Measurements from ENCODE around the gene DOCK9.
"Not testable (repeated sequence)": the region's sequence is repeated elsewhere in the genome, so short reads cannot be mapped to it uniquely, and the experiment has no call there.

Gene DOCK9

DNA sequence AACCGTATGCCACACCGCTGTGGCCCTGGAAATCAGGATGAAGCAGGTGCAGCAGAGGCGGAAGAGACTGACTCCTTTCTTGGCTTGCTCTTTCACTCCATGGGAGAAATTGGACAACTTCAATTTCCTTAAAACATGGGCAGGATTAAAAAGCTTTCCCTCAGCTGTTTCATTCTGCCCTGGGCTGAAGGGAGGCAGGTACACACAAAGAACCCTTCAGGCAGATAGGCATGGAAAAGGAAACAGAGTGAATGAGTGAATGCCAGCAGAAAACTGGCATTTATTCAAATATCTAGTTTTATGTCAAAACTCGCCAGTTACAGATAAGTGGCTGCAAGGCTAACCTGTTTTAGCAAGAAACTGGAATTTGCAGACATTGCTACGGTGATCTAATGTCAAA, 154.4 kb downstream of the DOCK9 start:
- DNase-seq (ENCODE audit: low read depth in 2 of 2), result no peak

DNA sequence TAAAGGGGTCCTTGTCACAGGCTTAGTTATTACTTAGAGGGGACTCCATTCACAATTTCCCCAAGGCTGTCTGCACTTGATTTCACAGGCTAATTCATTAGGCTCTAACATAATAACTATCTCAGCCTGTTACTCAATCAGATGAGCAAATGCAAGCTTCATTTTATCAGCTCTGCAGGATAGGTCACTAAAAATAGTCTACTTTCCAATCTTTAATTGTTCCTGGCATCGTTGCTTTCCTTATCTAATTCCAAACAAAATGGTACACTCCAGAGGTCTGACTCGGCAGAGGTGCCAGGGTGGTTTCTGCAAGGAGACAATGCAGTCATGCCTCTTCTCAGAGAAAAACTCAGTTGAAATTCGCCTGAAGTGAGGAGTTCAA, 155.6 kb downstream of the DOCK9 start:
- DNase-seq (ENCODE audit: low read depth in 2 of 2), result no peak

DNA sequence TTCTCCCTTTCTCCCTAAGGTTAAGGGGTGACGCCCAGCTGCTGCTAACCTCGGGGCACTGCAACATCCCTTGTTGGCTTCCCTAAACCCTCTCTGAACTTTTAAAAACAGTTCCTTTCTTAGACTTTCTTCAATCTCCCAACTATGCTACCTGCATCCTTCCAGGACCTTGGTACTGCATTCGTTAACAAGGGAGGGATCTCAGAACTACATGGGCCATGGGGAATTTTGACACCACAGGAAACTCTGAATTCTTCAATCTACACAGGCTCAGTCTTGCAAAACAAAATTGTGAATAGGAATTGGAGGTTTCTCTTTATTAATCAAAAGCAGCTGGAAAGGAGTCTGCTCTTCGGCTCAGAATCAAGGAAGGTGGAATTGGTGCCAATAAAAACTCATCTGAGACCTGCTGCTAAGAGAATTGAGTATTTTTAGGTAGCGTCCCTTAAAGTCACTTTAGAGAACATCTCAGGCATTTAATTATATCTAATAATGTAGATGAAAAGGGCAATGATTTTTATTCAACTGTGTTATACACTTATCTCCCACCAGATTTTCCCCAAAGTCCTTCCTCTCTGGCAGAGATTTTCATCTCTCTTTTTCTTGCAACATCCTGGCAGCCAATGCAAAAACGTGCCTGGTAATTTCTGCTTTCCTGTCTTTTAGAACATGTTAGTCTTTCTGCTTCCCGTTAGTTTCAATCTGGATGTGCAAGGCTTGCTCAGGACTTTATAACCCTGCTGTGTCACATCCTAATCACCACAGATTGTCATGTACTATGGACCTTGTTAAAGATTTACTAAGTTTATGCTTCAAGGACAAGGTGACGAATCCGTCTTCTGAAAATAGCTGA, 156.3 kb downstream of the DOCK9 start:
- no peak for DNase-seq (ENCODE audit: low read depth in 2 of 2)

DNA sequence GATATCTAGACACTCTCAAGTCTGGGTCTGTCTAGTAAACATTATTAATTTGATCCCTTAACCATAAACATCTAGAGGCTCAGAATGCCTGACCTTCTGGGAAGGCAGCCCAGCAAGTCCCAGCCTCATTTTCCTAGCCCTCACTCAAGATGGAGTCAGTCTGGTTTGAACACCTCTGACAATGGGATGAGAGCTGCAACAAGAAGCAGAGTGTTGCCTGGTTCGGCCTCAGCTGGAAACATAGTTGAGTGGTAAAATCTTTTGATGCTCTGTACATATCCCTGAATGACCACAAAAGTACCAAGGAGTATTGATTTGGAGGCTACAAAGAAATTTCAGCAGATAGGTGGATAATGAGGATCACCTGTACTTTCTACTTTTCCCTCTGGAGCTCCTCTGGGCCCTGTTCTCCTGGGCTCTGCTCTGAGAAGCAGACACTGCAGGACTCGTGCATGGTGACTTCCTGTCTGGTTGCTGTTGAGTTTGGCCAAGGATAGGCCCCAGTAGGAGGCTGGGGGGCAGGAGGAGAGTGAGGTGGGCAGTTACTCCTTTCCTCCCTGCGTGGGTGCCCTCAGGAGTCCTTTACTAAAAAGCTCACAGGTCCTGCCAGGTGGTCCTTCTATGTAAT, 157.0 kb downstream of the DOCK9 start:
- no peak for DNase-seq (ENCODE audit: low read depth in 2 of 2)

DNA sequence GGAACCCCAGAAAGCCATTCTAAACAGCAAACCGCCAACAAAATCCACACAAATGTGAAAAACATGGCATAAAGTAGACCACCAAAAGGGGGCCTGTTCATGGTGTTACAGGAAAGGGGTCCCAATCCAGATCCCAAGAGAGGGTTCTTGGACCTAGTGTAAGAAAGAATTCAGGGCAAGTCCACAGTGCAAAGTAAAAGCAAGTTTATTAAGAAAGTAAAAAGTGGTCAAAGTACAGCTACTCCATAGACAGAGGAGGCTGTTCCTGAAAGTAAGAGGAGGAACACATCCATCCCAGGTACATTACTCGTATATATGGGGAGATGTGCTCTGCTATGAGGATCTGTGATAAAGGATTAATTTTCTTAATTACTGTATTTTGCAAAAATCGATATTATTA, 157.6 kb downstream of the DOCK9 start:
- no peak for DNase-seq (ENCODE audit: low read depth in 2 of 2)

DNA sequence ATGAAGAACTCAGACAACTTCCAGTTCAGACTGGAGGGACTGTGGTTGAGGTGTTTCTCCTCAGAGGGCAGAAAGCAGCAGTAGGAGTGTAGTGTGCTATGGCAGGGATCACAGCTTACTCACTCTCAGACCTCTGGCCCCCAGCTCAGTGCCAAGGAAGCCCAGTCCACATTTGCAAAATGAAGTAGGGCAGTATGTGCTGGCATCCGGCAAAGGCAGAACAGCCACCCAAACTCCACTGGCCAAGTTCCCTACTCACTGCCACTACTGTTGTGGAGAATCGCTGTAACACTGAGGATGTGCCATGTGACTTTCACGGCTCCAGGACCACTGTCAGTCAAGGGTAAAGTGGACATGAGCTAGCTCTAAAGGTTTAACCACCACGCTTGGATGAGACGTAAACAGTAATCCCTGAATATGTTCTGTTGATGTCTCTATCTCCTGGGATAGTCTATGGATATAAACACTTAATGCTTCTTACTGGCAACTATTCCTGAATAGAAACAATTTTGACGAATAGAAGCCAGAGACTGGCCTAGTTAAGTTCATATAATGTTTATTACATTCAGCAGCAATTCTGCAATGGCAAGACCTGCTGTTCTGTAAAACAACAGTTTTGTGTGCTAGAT, 158.4 kb downstream of the DOCK9 start:
- no peak for DNase-seq (ENCODE audit: low read depth in 2 of 2)

DNA sequence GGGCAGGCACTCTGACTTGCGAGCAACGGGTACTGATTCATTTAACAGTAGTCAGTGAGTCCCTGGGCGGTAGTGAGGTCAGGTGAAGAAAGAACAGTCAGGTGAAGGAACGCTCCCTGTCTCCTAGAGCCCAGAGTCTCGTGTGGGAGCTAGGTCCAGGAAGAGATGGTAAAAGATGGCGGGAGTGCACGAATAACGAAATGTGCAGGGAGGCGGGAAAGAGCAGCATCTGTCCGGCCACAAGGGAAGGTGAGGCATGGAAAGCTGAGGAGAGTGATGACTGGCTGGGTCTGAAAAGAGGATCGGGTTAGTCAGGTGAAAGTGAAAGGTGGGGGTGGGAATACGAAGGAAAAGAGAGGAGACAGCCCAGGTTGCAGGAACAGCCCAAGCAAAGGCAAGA, 161.5 kb downstream of the DOCK9 start:
- DNase-seq (ENCODE audit: low read depth in 2 of 2), result no peak

DNA sequence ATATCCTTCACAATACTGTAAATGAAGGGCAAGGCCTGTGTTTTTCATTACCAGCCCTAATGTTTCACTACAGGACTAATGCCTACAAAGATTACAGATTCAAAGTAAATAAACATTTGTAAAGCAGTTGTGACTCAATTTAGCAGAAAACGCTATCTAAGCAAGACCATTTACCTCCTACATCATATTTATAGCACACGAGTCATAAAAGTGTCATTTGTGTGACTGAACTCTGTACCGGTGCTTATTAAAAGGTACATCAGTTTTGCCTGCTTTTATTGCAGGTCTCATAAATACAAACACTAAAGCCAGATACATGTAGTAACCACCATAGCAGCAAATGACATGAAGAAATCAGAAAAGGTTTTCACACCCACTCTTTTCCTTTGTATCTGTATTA, 163.9 kb downstream of the DOCK9 start:
- no peak for DNase-seq (ENCODE audit: low read depth in 2 of 2)

DNA sequence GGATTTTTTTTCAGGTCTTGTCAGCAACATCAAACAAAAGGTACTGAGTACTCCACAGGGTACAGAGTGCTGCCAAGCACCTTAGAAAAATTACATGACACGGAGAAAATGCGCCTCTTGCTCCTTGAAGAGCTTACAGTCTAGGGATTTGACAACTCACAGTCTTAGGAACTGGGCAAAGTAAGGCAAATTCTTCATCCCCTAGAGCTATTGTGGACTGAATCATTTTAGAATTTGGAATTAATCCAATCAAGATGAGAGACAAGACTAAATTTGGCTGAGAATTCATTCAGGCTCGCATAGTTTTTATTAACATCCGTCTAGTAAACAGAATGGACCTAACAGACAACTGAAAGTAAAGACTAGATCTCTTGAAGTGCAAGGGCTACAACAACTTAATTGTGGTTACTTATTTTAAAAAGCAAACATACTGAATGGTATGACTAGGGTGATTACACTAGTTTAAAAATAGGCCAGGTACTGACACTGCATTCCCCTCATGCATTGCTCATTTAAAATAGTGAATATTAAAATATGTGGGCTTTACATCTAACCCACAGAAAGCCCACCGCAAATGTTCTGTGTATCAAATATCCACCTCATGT, 165.6 kb downstream of the DOCK9 start:
- not testable (repeated sequence) for DNase-seq (ENCODE audit: low read depth in 2 of 2)

DNA sequence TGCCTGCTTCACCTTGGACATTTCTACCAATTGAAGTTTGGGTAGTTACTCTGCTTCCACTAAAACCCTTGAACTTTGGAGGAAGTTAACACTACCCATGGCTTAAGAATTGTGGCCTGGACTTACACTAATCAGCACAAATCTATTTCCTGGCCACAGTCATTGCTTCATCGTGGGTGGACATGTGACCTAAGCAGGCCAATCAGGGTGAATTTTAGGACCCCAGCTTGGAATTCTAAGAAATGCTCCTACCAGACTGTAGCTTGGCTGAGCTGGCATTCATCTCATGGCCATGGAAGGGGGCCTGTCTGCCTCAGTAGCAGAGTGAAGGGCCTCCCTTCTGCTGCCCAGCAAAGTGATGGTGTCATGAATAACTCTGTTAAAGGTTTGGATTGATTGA, 167.1 kb downstream of the DOCK9 start:
- DNase-seq (ENCODE audit: low read depth in 2 of 2), result no peak

DNA sequence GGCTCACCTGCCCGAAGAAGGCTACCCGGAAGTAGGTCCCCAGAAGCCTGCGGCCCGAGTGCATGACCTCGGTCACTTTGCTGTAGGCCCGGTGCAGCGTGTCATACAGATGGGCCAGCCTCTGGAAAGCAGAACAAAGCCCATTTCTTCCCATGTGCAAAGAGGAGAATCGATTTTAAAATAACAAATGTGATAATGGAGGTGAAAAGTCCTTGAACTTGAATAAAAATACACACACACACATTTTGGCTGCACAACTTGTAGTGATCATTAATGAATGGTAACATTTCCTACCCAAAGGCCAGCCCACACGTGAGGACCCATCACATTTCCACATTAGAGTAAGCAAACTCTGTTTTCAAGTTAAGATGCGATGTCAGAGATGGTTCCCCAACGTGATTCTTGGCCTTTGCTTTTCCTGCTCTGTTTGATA, 168.5 kb downstream of the DOCK9 start:
- no peak for DNase-seq (ENCODE audit: low read depth in 2 of 2)

DNA sequence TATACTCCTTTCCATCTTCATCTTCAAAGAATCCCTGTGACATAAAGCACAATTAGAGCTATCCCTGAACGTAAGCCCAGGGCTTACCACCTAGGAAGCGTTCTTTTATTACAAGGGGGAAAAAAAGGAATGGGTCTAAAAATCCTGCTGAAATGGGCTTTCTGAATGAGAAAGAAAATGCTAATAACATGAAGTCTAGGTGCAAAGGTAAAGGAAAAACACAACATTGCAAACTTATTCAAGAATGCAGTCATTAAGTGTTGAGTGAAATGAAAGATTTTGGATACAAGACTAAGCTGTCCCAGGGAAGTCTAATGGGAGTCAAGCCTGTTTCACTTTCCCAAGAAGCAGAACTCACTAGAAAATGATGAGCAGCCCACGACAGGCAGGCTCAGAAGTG, 170.1 kb downstream of the DOCK9 start:
- DNase-seq (ENCODE audit: low read depth in 2 of 2), result no peak

DNA sequence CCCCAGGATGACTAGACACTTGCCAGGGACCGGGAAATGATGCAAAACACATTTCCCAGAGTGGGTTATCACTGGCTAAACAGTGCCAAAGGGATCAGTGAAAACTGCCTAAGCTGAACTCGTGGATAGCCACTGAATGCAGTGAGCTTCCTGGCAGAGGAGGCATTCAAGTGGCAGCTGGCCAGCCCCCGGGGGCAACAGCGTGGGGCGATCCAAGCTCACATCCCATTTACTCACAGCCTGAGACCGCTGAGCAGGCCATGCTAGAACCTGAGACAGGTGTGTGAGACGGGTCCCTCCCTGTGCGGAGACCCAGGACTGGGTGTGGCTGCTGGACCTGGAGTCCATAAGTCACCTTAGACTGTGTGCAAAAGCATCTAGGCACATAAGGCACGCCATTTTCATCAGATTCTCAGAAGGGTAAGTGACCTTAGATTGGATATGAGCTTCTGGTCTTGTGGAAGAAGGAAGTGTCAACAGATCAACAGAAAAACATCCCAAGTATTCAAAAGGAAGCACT, 173.5 kb downstream of the DOCK9 start:
- no peak for DNase-seq (ENCODE audit: low read depth in 2 of 2)

DNA sequence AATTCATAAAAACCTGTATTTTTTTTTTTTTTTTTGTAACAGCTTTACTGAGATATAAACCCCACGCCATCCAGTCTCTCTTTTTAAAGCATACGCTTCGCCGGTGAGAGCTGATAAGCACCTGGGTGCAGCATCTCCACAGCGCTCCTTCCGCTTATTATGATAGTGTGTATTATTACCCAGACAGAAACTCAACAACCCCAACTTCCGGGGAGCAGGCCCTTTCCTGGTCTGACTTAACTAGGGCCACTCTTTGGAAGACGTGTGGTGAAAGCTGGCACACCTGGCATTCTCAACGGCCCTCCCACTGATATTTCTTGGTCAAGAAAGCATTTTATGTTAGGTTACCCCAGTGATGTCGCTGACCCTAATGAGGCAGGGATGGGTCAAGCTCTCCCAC, 173.9 kb downstream of the DOCK9 start:
- DNase-seq (ENCODE audit: low read depth in 2 of 2), result no peak

DNA sequence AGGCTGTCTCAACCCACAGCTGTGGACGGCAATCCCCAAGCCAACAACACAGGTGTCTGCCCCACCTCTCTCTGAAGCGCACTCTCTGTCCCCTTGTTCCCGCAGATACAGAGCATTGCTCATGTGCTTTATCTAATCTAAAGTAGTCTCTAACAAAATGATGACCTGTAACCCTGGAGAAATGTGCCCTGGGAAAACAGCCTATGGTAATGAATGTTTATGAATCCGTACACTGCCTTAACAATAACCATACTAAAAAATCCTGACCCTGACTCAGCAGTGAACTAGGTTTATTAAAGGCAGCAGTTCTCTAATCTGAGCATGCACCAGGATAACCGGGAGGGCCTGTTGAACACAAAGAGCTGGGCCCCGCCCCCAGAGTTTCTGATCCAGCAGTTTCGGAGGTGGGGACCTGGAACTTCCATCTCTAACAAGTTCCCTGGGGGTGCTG, 174.7 kb downstream of the DOCK9 start:
- no peak for DNase-seq (ENCODE audit: low read depth in 2 of 2)

DNA sequence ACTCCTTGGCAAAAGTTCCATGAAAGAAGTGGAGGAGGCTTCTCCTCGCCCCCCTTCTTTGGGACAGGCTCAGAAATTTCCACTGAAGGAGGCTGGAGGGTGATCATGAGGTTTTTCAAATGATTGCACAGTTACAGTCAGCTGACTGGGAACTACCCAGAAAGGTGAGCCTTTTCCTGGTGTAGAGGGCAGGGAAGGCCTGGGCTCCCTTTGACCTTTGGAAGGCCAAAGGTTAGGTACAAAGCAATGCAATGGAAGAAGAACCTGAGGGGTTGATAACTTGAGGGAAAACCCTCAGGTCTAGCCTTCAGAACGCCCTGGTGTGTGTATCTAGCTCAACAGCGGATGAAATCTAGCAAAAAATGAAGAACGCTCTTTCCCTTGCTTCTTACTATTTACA, 175.3 kb downstream of the DOCK9 start:
- DNase-seq (ENCODE audit: low read depth in 2 of 2), result no peak

DNA sequence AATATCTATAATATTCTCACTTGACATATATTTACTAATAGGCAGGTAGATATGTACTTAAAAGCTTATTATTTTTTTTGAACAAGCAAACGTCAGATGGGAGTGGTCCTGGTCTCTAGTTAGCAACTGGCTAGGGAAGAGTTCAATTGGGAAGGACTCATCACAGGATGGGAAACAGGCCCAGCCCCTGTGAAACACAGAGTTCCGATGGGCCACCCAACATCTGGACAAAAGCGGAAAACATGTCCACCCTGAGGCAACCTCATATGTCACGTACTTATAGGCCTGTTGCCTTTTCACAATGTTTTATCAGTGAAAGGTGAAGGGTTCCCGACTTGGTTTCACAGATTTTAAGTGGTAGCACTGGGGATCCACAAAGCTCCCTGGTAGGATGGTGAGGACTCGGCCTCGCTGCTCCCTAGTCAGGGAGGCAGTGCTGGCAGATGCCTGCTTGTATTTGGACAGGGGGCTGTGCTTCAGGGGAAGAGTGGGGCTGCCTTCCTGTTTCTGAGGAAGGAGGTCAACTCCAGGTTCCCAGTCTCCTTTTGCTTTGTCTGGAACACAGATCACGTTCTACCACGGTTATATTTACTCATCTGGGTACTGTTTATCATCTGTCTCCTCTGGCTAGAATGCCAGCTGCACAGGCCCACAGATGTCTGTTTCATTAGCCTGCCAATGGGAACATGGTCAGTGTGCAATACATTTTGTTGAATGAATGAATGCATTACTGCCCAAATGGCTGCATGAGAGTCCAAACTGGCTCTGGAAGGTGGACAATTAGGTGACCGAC, 176.0 kb downstream of the DOCK9 start:
- DNase-seq (ENCODE audit: low read depth in 2 of 2), result no peak

DNA sequence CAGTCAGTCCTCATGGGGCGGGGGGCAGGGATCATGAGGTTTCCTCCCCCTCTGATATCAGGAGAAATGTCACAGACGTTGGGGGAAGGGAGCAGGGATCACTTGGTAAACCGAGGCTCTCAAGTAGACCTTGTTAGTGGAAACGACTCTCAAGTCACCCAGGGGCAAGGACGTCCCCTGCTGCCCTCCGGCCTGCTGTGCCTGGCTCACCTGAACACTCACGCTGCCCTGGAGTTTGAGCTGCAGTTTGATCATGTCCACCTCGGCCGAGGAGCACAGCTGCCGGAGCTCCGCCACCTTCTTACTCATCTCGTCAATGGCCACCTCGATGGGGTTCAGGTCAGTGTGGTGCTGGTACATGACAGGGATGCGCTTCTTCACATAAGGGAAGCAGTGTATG, 177.8 kb downstream of the DOCK9 start:
- DNase-seq (ENCODE audit: low read depth in 2 of 2), result no peak

DNA sequence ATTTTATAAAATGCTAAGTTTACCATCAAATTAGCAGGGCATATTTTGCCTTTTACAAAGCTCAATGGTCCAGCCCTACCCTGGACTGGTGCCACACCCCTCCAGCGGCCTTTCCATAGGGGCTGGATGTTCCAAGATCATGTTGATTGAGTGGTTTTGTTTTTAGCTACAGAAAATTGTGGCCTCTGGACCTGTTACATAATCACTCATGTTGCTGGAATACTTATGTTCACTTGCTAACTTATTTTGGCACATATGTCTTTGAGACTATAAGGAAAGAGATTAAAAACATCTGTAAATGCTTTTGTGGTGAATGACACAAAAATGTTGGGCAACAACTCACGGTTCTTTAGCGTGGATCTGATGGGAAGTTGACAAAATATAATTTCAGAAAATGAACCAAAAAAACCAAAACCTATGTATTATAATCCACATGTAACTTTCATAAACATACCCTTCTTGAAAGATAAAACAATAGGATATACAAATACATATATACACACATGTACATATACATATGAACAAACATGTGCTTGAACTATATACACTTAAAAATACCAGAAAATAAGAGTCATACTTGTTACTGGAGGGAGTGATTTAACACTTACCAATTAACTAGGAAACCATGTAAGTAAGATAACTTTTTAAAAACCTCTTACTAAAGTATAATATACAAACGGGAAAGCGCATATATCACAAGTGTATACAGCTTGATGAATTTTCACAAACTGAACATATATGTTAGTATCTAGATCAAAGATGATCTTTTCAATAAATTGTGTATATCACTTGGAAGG, 178.8 kb downstream of the DOCK9 start:
- DNase-seq (ENCODE audit: low read depth in 2 of 2), result no peak

DNA sequence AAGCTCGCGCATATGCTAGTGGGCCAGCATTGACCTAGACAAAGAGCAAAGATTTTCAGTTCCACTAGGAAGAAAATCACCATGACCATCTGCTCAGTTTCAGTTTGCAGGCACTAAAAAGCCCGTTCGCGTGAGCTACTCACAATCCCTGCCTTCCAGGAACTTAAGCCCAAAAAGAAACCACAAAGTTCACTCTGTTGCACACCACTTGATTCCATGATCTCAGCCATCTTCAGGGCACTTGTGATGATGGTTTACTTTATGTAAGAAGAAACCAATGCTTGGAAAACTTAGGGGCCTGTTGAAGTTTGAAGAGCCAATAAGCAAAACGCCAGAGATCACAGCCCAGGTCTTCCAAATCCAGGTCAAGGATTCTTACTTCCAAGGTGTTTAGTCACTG, 180.4 kb downstream of the DOCK9 start:
- DNase-seq (ENCODE audit: low read depth in 2 of 2), result no peak

DNA sequence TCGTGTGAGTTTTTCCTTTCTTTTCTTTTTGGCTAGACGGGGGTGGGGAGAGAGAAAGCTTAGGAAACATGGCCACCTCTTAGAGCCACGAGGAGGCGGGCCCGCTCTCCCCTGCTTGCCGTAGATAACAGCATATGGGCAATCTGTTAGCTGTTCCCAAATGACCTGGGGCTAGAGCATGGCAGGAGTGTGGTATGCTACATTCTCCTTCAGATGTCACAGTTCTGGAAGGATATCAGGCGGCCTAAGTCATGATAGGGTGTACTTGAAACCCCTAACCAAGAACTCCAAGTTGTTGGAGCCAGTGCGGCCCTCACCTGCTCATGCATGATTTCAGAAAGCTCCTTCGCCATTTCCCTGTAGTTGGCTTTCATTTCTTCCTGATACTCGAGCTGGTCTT, 181.1 kb downstream of the DOCK9 start:
- DNase-seq (ENCODE audit: low read depth in 2 of 2), result no peak
